Anterior cingulate cortex (tissue), 58 donors: ENCODE data around the gene IL23R.
A peak's percentile ranks its signal among the peaks of the same experiment; 100 is the strongest.

Source experiments
- DNase-seq, 58 donors: peaks; one replicate each; lab custom pipeline; 2025; lab: John Stamatoyannopoulos, UW

Gene IL23R

GRCh38 chr1:67290236-67290635 lies 124.0 kb downstream of the IL23R start:
- no peak for DNase-seq

DNA sequence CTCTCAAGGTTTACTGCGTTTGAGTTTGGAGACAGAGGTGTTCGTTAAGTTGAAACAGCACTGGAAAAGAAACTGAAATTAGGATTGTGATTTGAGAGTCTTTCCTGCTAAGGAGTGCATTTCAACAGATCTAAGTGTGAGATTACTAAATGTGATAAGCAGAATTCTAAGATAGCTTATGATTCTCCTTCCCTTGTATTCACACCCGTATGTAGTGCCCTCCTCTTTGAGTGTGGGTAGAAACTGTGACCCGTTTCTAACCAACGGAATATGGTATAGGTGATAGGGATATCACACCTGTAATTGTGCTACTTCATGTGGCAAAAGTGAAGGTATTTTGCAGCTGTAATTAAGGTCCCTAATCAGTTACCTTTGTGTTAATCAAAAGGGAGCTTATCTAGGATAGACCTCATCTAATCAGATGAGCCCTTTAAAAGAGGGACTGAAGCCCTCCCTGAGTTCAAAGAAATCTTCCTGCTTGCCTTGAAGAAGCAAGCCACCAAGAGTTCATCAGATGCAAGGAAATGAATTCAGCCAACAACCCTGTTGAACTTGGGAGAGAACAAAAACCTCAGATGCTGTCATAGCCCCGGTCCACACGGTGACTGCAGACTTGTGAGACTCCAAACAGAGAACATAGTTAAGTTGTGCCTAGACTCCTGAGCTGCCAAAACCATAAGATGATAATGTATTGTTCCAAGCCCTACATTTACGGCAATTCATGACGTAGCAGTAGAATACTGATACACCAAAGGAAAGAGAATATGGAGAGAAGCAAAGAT lies 128.8 kb downstream of the IL23R start:
- no peak for DNase-seq

DNA sequence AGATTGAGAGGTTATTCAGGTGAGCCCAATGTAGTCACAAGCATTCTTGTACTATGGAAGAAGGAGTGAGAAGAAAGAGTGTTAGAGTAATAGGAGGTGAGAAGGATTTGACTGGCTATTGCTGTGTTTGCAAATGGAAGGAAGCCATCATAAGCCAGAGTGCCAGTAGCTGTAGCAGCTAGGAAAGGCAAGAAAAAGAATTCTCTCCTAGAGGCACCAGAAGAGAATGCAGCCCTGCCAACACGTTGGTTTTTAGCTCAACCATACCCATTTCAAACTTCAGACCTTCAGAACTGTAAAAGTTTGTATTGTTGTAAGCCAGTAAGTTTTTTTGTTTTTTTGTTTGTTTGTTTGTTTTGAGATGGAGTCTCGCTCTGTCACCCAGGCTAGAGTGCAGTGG lies 132.5 kb downstream of the IL23R start:
- no peak for DNase-seq

DNA sequence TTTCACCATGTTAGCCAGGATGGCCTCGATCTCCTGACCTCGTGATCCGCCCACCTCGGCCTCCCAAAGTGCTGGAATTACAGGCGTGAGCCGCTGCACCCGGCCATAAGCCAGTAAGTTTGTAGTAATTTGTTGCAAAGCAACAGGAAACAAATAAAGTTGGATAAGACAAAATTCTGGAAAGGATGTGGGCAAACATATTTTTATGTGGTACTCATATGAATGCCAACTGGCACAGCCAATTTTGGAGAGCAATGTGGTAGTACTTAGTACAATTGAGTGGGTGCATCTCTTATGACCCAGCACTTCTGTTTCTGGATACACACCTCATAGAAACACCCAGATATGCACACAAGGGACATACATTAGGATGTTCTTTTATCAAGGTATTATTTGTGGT lies 133.0 kb downstream of the IL23R start:
- DNase-seq, result no peak

DNA sequence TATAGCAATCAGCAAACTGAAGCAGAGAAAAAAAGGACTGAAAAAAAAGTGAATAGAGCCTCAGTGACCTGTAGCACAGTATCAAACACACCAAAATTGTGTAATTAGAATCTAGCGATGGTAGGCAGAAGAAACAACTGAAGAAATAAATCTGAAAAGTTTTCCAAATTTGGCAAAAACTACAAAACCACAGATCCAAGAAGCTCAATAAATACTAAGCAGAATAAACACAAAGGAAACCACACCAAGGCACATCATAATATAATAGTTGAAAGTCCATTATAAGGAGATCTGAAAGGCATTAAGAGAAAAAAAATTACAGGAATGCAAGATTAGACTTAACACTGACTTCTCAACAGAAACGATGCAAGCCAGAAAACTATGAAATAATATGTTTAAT lies 134.3 kb downstream of the IL23R start:
- DNase-seq, result no peak

GRCh38 chr1:67304023-67304422 lies 137.8 kb downstream of the IL23R start:
- no peak for DNase-seq

DNA sequence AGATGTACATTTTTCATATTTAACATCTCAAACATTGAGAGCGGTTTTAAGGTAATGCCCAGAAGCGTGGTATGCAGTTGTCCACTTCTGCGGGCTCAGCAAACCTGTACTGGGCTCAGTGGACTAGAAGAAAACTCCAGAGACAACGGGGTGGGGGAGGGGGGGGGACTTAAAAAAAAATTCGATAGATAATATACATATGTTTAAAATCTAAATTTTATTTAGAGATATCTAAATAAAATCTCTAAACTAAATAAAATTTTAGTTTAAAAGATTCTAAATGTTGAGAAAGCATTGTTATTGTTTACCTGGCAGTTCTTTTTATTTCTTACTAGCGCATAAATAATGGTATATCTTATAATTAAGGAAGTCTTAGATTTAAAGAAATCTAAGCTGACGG lies 140.3 kb downstream of the IL23R start:
- DNase-seq, result no peak

GRCh38 chr1:67307251-67308060 lies 141.2 kb downstream of the IL23R start, which contains the start of gene IL12RB2:
Gene IL12RB2, plus strand, starts transcription at chr1:67307873. Its CDS starts 12,496 bp downstream, at chr1:67320369.
- peak in 2 of 58 donors; percentile 3 to 38 for DNase-seq

DNA sequence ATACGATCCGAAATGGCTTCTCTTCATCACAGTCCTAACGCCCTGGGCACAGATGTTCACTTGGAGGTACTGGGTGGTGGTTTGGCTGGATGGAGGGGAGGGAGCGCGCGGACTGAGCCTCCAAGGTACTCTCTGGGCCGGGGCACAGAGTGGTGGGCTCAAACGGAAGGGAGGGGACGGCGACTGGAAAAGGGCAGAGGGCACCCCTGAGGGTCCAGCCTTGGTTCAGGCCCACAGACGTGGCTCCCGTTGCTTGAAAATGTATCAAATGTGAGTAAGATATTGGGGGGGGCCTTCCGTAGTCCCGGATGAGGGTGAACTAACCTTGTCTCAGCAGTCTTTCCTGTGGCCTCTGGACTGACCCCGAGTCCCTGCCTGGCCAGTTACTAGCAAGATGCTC lies 141.9 kb downstream of the IL23R start:
- DNase-seq, result no peak
